Ectodermal cell (in vitro differentiated cells): Measurements from ENCODE around the gene MALT1.

ENCODE experiments used
- H3K27ac ChIP-seq: 2 replicates; pipeline ENCODE4 v1.7.0; 2013; ENCODE audit warnings: mild to moderate bottlenecking, low read depth, low read length; ENCODE audit not compliant: insufficient read depth, poor library complexity, severe bottlenecking
- H3K27me3 ChIP-seq: 2 replicates; pipeline ENCODE4 v1.7.0; 2013; ENCODE audit warnings: mild to moderate bottlenecking, low read length; ENCODE audit not compliant: insufficient read depth, control insufficient read depth, poor library complexity, severe bottlenecking
- H3K36me3 ChIP-seq: one replicate; pipeline ENCODE4 v1.7.0; 2013; ENCODE audit warnings: low read length; ENCODE audit not compliant: control insufficient read depth, insufficient read depth
- H3K4me1 ChIP-seq: one replicate; pipeline ENCODE4 v1.7.0; 2013; ENCODE audit warnings: low read length; ENCODE audit not compliant: control insufficient read depth, insufficient read depth
- H3K4me3 ChIP-seq: 2 replicates; pipeline ENCODE4 v1.7.0; 2013; ENCODE audit warnings: low read depth, low read length, control low read depth; ENCODE audit not compliant: insufficient read depth
- H3K9me3 ChIP-seq: 2 replicates; pipeline ENCODE4 v1.7.0; 2013; ENCODE audit warnings: mild to moderate bottlenecking, low read length, moderate library complexity; ENCODE audit not compliant: control insufficient read depth
- WGBS, 2 experiments: methylation state at CpG; one replicate each; pipeline ENCODE4 v1.1.7; 2013; ENCODE audit warnings: missing lambda C conversion rate in 2 of 2; 5-methylcytosine and 5-hydroxymethylcytosine counted together

The MALT1 gene

GRCh38 chr18:58728719-58729118 lies 57.5 kb downstream of the MALT1 start:
- Histone ChIP-seq H3K4me1 (no peaks in the 10 kb centered on the region), H3K27me3 (no peaks in the 10 kb centered on the region), H3K27ac (no peak overlapping the region), H3K9me3 (no peaks in the 10 kb centered on the region), H3K4me3 (no peak overlapping the region), H3K36me3 (no peaks in the 10 kb centered on the region)
- WGBS, 2 experiments = 95 to 96% methylated on average over 3 of the region's 3 CpGs

- no peak overlapping the region for H3K4me3 ChIP-seq
- H3K4me1 ChIP-seq = no peaks in the 10 kb centered on the region
- H3K27ac ChIP-seq = no peak overlapping the region
- H3K36me3 ChIP-seq = peaks cover 3% of the 10 kb centered on the region
- no peaks in the 10 kb centered on the region for H3K9me3 ChIP-seq
- no peaks in the 10 kb centered on the region for H3K27me3 ChIP-seq
- WGBS, 2 experiments = 91 to 93% methylated on average over 2 of the region's 2 CpGs
Observed at GRCh38 chr18:58730618-58731017, 59.4 kb downstream of the MALT1 start.

GRCh38 chr18:58732471-58732870 lies 61.2 kb downstream of the MALT1 start:
- H3K9me3 ChIP-seq = no peaks in the 10 kb centered on the region
- H3K27me3 ChIP-seq = no peaks in the 10 kb centered on the region
- no peaks in the 10 kb centered on the region for H3K4me1 ChIP-seq
- H3K4me3 ChIP-seq = no peak overlapping the region
- WGBS, 2 experiments = 96 to 100% methylated on average over 1 of the region's 2 CpGs
- H3K27ac ChIP-seq = no peak overlapping the region
- H3K36me3 ChIP-seq = peaks cover 7% of the 10 kb centered on the region

DNA sequence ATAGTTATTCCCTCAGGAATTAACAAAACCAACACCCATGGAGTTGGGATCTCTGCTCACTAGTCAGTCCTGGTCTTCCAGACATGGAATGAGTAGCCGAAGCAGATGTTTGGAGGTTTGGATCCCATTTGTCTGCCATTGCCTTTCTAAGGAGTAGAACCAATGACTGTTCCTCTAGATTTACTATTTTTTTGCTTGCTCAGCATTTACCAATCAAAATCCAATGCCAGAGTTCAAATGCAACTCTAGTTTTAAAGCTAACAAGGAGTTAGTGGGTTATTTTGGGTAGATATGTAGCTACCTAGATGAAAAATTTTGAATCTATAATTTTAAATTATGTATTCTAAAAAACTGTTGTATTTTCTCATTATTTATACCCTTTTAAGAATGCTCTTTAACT lies 62.6 kb downstream of the MALT1 start:
- no peaks in the 10 kb centered on the region for H3K4me1 ChIP-seq
- 100% methylated on average over 1 of the region's 1 CpG for WGBS, 2 experiments
- H3K27me3 ChIP-seq = no peaks in the 10 kb centered on the region
- peaks cover 11% of the 10 kb centered on the region for H3K36me3 ChIP-seq
- H3K4me3 ChIP-seq = no peak overlapping the region
- no peak overlapping the region for H3K27ac ChIP-seq
- H3K9me3 ChIP-seq = no peaks in the 10 kb centered on the region

DNA sequence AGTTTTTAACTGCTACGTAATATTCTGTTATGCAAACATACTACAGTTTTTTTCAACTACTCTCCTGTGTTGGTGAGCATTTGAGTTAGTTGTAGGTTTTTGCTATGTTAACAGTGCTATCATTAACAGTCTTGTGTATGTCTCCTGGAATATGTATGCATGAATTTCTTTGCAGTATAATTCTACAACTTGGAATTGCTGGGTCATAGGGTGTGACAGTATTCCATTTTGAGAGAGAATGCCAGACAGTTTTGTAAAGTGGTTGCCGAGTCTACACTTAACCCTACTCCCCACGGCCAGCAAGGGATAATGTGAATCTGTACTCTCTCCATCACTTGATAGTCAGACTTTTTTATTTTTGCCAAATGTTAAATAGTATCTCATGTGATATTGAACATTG lies 67.1 kb downstream of the MALT1 start:
- Histone ChIP-seq H3K9me3 (no peaks in the 10 kb centered on the region), H3K4me1 (no peaks in the 10 kb centered on the region), H3K27ac (no peak overlapping the region), H3K27me3 (no peaks in the 10 kb centered on the region), H3K36me3 (peaks cover 11% of the 10 kb centered on the region), H3K4me3 (no peak overlapping the region)
- WGBS, 2 experiments = 81 to 100% methylated on average over 2 of the region's 3 CpGs

DNA sequence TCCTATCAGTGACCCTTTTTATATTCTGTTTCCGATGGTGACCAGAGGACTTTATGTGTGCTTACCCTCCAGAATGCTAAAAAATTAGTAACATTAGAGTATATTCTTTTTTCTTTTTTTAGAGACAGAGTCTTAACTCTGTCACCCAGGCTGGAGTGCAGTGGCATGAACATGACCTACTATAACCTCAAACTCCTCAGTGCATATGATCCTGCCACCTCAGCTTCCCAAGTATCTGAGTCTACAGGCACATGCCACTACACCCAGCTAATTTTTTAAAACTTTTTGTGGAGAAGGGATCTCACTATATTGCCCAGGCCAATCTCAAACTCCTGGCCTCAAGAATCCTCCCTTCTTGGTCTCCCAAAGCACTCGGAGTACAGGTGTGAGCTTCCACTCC lies 74.6 kb downstream of the MALT1 start:
- Histone ChIP-seq H3K4me3 (no peak overlapping the region), H3K4me1 (no peaks in the 10 kb centered on the region), H3K27ac (no peak overlapping the region), H3K27me3 (no peaks in the 10 kb centered on the region), H3K36me3 (peaks cover 38% of the 10 kb centered on the region), H3K9me3 (no peaks in the 10 kb centered on the region)
- WGBS, 2 experiments = 93 to 100% methylated on average over 2 of the region's 2 CpGs

DNA sequence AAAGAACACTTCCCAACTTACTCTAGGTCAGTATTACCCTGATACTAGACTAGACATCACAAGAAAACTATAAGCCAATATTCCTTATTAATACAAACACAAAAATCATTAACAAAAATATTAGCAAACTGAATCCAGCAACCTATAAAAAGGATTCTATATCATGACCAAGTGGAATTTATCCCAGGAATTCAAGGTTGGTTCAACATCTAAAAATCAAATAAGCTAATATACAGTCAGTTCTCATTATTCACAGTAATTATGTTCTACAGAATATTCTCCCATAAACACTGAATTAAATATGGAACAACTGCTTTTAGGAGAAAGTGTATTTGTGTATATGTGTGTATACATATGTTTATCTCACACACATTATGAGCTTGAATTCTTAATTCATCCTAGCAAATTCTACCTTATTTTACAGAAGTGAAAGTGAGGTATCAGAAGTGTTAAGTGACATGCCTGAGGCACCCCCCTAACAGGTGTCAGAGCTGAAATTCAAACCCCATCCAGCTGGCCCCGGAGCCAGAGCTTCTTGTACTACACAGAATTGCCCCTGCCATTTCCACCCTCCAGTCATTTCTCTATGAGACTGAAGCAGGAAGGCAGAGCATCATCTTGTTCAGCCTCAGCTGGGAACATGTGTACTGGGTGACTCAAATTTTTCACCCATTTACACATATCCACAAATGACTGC lies 77.8 kb downstream of the MALT1 start:
- Histone ChIP-seq H3K4me1 (peaks cover 2% of the 10 kb centered on the region), H3K4me3 (no peak overlapping the region), H3K9me3 (no peaks in the 10 kb centered on the region), H3K36me3 (peaks cover 38% of the 10 kb centered on the region), H3K27ac (no peak overlapping the region), H3K27me3 (no peaks in the 10 kb centered on the region)
- WGBS, 2 experiments = 92 to 100% methylated on average over 1 of the region's 1 CpG

- H3K4me1 ChIP-seq = peaks cover 12% of the 10 kb centered on the region
- H3K27ac ChIP-seq = peak overlapping the region; percentile 40
- H3K9me3 ChIP-seq = no peaks in the 10 kb centered on the region
- H3K4me3 ChIP-seq = no peak overlapping the region
- no peaks in the 10 kb centered on the region for H3K27me3 ChIP-seq
- H3K36me3 ChIP-seq = peaks cover 11% of the 10 kb centered on the region
- WGBS, 2 experiments = 95% methylated on average over 3 of the region's 3 CpGs
Observed at GRCh38 chr18:58753976-58754375, 82.7 kb downstream of the MALT1 start.

GRCh38 chr18:58754544-58755068 lies 83.3 kb downstream of the MALT1 start:
- Histone ChIP-seq H3K27me3 (no peaks in the 10 kb centered on the region), H3K27ac (peak overlapping the region; percentile 36), H3K36me3 (peaks cover 5% of the 10 kb centered on the region), H3K4me1 (peaks cover 12% of the 10 kb centered on the region), H3K9me3 (no peaks in the 10 kb centered on the region), H3K4me3 (no peak overlapping the region)
- WGBS, 2 experiments = 54 to 58% methylated on average over 10 of the region's 10 CpGs

- no peaks in the 10 kb centered on the region for H3K9me3 ChIP-seq
- WGBS, 2 experiments = 93 to 95% methylated on average over 15 of the region's 15 CpGs
- no peak overlapping the region for H3K27ac ChIP-seq
- peaks cover under 1% of the 10 kb centered on the region for H3K36me3 ChIP-seq
- H3K4me1 ChIP-seq = peaks cover 12% of the 10 kb centered on the region
- no peaks in the 10 kb centered on the region for H3K27me3 ChIP-seq
- no peak overlapping the region for H3K4me3 ChIP-seq
Observed at GRCh38 chr18:58755304-58756010, 84.2 kb downstream of the MALT1 start.
